DND-41 (cell line): Measurements from ENCODE around the gene FAM89A.
"Not testable (repeated sequence)": the region's sequence is repeated elsewhere in the genome, so short reads cannot be mapped to it uniquely, and the experiment has no call there.

Experiments
- CTCF ChIP-seq: IDR thresholded peaks from 2 replicates; pipeline ENCODE4 v1.5.1; 2012; ENCODE audit warnings: borderline replicate concordance, low read length, moderate library complexity, mild to moderate bottlenecking; ENCODE audit not compliant: poor library complexity, severe bottlenecking; ENCODE audit errors: extremely low read depth
- EZH2 ChIP-seq: IDR thresholded peaks from 3 replicates; pipeline ENCODE4 v1.6.1; 2012; ENCODE audit warnings: borderline replicate concordance, low read depth, mild to moderate bottlenecking, moderate library complexity, low read length, inconsistent platforms; ENCODE audit not compliant: severe bottlenecking

GRCh38 chr1:231047529-231047928, 7.5 kb upstream of the FAM89A start:
- not testable (repeated sequence) for TF ChIP-seq CTCF, EZH2
